Measurements from ENCODE around the gene PLCG2.
"Not testable (repeated sequence)": the region's sequence is repeated elsewhere in the genome, so short reads cannot be mapped to it uniquely, and the experiment has no call there.

The PLCG2 gene

GRCh38 chr16:81734632-81735434 is 44.3 kb upstream of the PLCG2 start:
- TF ChIP-seq ZFX (IDR thresholded peaks at IDR 0.05; ENCODE audit: borderline replicate concordance) (no peak), CTCF (IDR thresholded peaks at IDR 0.05) (no peak)
- H3K27ac ChIP-seq, result no peak overlapping the region

GRCh38 chr16:81737885-81738536 is 41.1 kb upstream of the PLCG2 start:
- no peak for TF ChIP-seq ZFX (IDR thresholded peaks at IDR 0.05; ENCODE audit: borderline replicate concordance)
- peak; percentile 86 for TF ChIP-seq CTCF (IDR thresholded peaks at IDR 0.05)
- no peak overlapping the region for H3K27ac ChIP-seq

DNA sequence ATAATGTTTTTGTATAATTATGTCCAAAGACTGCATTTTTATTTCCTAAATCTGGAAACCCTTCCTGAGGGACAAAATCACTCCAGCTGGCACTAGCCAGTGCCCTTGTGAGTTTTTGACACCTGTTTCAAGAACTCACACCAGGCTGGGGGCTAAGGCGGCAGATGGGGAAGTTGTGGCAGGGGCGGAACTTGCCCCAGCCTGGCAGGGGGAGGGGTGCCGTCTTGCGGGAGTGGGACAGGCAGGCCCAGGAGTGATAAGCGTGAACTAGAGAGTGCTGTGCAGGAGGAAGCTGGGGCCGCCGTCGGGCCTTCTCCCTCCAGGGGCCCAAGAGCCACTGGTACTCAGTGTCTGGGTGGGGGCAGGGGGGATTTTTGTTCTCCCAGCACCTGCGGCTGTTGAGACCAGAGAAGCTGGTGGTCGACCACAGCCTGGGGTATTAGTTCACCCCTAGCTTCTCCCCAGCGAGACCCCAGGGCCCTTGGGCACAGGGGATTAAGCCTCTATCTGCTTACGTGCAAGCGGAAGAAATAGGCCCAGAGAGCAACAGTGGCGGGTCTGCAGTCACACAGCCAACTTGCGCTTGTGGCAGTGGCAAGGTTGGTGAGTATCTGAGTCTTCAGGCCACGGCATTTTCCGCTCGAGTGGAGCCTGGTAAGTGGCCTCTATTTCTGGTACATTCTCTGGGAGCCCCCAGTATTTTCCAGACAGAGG is 40.2 kb upstream of the PLCG2 start:
- no peak overlapping the region for H3K27ac ChIP-seq
- TF ChIP-seq ZFX (IDR thresholded peaks at IDR 0.05; ENCODE audit: borderline replicate concordance) (no peak), CTCF (IDR thresholded peaks at IDR 0.05) (no peak)

- TF ChIP-seq ZFX (IDR thresholded peaks at IDR 0.05; ENCODE audit: borderline replicate concordance) (no peak), CTCF (IDR thresholded peaks at IDR 0.05) (no peak)
- no peak overlapping the region for H3K27ac ChIP-seq
These were observed 39.6 kb upstream of the PLCG2 start for GRCh38 chr16:81739503-81739902.

GRCh38 chr16:81740169-81740568 is 38.9 kb upstream of the PLCG2 start:
- TF ChIP-seq CTCF (IDR thresholded peaks at IDR 0.05), result no peak
- no peak for TF ChIP-seq ZFX (IDR thresholded peaks at IDR 0.05; ENCODE audit: borderline replicate concordance)
- no peak overlapping the region for H3K27ac ChIP-seq

GRCh38 chr16:81741430-81741770 is 37.7 kb upstream of the PLCG2 start:
- H3K27ac ChIP-seq, result not testable (repeated sequence)

DNA sequence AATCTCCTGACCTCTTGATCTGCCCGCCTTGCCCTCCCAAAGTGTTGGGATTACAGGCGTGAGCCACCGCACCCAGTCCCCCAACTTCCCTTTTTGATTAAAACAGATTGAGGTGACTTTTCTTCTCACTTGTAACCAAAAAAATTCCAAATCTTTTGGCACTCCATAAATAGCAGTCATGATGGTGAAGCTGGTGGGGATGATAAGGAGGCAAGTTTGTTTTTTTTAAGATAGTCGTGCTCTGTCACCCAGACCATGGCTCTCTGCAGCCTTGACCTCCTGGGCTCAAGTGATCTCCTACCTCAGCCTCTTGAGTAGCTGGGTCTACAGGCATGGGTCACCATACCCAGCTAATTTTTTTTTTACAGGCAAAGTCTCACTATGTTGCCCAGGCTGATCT is 34.7 kb upstream of the PLCG2 start:
- TF ChIP-seq ZFX (IDR thresholded peaks at IDR 0.05; ENCODE audit: borderline replicate concordance) (no peak), CTCF (IDR thresholded peaks at IDR 0.05) (no peak)
- H3K27ac ChIP-seq, result no peak overlapping the region
